ENCODE results near the gene RGS6.

- TF ChIP-seq, protein P1, sequence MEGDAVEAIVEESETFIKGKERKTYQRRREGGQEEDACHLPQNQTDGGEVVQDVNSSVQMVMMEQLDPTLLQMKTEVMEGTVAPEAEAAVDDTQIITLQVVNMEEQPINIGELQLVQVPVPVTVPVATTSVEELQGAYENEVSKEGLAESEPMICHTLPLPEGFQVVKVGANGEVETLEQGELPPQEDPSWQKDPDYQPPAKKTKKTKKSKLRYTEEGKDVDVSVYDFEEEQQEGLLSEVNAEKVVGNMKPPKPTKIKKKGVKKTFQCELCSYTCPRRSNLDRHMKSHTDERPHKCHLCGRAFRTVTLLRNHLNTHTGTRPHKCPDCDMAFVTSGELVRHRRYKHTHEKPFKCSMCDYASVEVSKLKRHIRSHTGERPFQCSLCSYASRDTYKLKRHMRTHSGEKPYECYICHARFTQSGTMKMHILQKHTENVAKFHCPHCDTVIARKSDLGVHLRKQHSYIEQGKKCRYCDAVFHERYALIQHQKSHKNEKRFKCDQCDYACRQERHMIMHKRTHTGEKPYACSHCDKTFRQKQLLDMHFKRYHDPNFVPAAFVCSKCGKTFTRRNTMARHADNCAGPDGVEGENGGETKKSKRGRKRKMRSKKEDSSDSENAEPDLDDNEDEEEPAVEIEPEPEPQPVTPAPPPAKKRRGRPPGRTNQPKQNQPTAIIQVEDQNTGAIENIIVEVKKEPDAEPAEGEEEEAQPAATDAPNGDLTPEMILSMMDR (conservative IDR thresholded peaks at IDR 0.05; ENCODE audit: low read depth, low read length) = no peak
- no peak for TF ChIP-seq EZH2 (IDR thresholded peaks at IDR 0.05; ENCODE audit: low read length, unreplicated experiment)
- TF ChIP-seq EZH2phosphoT487 (IDR thresholded peaks at IDR 0.05; ENCODE audit: borderline replicate concordance, low read length) = no peak
Observed at GRCh38 chr14:72270147-72270727, 338.0 kb downstream of the RGS6 start.
